8988T (cell line): ENCODE measurements around the gene VPS13C.
"Not testable (repeated sequence)": the region's sequence is repeated elsewhere in the genome, so short reads cannot be mapped to it uniquely, and the experiment has no call there.

ENCODE experiments used
- DNase-seq: peaks from one replicate; pipeline ENCODE4 v3.0.0; 2011

The VPS13C gene

DNA sequence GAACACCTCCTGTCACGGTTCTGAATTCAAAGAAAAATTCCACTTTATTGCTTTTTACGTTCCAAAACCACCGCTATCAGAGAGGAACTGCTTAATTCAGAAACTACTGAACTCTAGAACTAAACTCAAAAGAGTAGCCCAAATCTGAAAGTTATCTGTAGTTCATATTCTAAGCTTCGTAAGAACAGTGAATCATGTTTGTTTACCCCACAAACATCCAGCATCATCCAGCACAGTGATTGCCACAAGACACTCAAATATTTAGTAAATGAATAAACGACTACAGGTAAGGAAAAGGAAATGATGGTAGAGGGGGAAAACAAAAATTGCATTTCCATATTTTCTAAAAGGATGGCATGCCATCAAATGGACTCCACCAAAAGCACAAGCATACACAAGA is 32.3 kb downstream of the VPS13C start:
- DNase-seq: no peak

DNA sequence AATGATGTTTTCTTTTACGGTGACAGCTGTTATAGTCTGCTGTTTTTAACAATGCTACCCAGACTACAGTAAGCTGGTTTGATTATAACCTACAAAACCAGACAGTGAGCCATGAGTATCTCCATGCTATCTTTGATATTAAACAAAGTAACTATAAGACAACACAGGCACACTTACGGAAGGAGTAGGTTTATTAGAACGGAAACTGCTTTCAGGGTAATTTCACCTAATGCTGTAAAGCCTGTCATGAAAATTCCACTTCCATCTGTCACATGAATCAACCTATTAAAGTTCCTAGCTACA is 33.0 kb downstream of the VPS13C start:
- DNase-seq: no peak

DNA sequence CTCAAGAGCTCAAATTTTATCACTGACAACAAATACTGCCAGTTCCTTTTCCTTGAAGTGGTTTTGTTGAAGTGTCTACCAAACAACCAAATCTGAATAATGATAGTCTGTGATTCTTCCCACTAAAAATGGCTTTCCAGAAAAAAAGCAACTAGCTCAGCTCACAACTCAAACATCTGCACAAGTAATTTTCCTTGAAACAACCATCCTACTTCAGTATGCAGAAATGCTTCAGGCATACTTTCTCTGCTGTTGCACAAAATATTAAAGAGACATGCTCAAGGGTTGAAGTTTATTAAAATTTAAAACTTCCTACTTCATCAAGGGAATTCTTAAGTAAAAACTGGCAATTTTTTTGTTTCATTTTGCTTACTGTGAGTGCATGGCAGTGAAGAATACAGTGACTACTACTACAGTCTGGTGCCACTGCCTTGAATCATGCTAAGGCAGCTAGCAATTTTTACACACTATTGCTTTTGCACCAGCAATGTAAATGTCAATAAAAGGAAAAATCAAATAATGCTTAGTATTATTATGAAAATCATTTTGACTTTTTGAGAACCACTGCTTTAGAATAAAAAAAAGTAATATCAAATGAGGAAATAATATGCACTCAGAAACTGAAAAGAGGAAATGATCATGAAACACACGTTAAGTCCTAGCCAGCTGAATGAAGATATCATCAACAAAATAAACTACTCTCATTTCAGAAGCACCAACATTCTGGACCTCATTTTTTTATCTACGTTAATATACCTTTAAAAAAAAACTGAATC is 33.6 kb downstream of the VPS13C start:
- no peak for DNase-seq

DNA sequence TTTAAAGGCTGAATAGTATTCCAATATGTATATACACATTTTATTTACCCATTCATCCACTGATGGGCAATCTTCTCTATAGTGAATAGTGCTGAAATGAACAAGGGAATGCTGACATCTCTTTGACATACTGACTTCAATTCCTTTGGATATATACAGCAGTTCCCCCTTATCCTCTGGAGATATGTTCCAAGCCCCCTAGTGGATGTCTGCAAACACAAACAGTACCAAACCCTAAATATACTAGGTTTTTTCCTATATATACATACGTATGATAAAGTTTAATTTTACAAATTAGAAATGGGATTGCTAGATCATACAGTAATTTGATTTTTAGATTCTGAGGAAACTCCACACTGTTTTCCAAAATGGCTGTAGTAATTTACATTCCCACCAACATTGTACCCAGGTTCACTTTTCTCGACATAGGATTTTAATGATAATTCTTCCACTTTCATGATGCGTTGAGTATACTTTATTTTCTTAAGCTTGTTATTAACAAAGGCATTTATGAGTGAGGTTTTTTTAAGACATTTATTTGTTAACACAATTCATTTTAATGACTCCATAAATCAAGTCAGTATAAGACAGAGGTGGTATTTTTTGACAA is 38.2 kb downstream of the VPS13C start:
- DNase-seq: no peak

DNA sequence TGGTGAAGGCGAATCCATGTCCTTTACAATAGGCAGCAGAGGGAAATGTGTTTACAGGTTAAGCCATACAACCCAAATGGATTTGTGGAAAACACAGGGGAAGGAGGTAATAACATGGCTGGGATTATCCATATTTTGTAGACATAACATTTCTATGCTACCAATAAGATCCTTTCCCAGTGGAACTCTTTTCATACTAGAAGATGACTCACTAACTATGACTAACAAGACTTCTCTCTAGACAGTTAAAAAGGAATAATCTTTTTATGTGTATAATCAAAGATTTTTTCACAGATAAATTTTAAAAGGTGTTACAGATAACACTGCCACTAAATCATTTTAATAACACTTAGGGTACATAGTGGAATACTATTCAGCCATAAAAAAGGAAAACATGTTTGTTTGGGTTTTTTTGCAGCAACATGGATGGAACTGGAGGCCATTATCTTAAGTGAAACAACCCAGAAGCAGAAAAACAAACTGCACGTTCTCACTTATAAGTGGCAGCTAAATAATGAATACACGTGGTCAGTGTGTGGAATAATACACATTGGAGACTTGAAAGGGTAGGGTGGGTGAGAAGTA is 39.6 kb downstream of the VPS13C start:
- DNase-seq: no peak

DNA sequence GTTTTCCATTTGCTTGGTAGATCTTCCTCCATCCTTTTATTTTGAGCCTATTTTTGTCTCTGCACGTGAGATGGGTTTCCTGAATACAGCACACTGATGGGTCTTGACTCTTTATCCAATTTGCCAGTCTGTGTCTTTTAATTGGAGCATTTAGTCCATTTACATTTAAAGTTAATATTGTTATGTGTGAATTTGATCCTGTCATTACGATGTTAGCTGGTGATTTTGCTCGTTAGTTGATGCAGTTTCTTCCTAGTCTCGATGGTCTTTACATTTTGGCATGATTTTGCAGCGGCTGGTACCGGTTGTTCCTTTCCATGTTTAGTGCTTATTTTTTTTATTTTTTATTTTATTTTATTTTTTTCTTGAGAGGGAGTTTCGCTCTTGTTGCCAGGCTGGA is 54.9 kb downstream of the VPS13C start:
- DNase-seq: not testable (repeated sequence)

DNA sequence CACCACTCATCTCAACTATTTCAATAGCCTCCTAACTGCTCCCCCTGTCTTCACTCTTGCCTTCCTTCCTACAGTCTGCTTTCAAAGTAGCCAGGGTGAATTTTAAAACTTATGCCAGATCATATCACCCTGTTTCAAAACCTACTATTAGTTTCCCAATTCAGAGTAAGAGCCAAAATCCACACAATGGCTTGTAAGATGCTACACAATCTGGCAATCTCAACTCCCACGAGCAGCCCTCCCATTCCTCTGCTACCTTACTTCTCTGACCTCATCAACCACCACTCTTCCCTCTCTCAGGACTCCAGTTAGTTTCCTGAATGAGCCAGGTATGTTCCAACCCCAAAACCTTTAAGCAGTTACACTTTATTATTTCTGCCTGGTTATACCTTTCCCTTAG is 62.5 kb downstream of the VPS13C start:
- no peak for DNase-seq

DNA sequence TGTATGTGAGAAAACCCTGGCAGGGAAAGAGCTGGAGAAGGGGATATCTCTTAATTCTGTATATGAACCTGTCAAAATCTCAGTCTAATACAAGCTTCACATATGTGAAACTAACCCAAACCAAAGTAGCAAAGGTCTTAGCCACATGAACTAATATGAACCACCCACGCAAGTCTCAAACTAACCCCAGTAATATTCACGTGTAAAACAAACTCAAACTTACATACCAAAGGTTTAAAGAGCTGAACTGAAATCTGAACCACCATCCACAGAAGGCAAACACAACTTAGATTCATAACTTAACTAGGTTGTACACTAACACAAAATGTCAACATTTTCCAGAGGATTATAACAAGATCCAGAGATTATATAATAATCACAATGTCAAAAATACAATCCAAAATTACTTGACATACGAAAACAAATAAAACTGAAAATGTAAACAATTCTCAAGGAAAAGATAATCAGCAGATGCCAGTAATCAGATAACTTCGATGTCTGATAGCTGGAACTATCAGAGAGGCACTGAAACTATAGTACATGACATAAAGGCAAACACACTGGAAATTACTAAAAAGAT is 64.1 kb downstream of the VPS13C start:
- no peak for DNase-seq

DNA sequence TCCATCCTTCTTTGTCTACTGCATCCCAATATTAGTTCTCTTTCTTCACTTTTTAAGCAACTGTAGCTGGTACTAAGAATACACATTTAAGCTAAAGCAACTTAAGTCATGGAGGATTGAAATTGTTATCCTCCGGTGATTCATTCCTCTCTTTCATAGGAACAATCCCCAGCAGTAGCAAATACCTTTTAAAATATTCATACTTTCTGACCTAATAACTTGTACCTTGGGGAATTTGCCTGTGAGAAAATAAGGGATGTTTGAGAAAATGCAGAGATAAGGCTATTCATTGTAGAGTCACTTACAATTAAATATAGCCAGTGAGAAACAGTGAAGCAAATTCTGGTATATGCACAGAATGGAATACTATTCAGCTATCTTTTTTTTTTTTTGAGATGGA is 66.0 kb downstream of the VPS13C start:
- DNase-seq: no peak

DNA sequence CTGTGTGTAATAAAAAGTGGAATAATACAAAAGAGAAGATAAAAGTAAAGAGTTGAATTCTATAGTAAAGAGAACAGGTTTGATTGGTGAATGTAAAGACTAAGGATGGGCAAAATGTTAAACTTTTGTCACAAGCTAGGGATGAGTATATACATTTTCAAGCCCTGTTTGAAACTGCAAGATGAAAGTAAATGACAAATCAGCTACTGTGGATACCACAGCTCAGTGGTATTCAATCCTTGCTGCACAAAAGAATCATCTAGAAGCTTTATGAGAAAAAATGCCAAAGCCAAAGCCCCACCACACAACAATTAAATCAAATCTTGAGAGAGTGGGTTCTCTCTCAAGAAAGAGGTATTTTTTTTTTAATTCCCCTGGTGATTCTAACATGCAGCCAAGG is 67.7 kb downstream of the VPS13C start:
- DNase-seq: no peak

DNA sequence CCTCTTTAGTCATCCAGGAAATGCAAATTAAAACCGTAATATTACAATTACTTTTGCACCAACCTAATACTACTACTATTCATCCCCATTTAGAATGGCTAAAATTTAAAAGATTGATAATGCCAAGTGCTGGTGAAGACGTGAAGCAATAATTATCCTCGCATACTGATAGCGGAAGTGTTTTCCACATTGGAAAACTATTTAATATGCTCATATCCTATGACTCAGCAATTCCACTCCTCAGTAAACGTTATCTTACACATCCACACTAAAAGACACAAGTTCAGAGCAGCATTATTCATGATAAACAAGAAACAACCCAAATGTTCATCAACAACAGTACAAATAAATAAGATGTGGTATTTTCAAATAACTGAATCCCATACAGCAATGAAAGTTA is 70.6 kb downstream of the VPS13C start:
- no peak for DNase-seq

DNA sequence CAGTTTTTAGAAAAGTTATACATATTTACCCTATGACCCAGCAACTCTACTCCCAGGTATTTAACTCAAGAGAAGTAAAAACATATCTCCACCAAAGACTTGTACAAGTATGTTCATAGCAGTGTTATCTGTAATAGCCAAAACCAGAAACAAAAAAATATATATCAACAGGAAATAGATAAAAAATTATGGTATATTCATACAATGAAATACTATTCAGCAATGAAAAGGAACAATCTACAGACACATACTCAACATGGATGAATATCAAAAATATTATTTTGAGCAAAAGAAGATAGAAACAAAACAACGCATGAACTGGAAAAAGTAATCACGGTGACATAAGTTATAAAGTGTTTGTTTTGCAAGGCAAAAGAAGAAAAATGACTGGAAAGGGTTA is 72.4 kb downstream of the VPS13C start:
- no peak for DNase-seq

DNA sequence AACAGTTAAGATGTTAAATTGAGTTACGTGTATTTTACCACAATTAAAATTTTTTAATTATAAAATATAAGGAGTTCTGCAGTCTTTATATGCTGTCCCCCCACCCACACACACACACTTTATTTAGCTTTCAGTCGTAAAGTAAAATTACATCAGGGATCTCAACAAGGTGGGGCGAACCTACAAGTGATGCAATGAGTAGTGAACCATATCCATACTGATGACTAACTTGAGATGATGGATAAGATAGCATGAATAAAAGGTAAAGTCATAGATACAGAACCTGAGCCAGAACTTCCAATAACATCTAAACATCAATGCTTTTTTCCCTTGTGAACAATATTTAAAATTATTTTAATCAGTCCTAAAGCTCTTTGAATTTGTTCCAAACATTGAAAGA is 77.2 kb downstream of the VPS13C start:
- no peak for DNase-seq

DNA sequence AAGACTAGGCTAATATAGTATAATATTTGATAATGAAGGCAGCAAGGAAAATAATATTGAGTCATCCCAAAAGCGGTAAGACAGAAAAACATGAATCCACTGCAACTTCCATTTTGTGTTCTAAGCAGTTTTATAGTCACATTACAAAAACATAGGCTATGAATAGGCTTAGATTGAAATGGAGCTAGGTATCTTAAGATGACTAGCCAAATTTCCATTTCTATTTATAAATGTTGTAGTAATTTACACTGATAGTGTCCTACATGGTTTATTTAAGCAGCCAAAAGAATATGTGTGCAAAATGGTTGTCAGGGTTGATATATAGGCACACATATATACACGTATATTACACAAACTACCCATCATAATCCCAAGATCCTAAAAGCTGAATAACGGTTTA is 82.0 kb downstream of the VPS13C start:
- DNase-seq: no peak

DNA sequence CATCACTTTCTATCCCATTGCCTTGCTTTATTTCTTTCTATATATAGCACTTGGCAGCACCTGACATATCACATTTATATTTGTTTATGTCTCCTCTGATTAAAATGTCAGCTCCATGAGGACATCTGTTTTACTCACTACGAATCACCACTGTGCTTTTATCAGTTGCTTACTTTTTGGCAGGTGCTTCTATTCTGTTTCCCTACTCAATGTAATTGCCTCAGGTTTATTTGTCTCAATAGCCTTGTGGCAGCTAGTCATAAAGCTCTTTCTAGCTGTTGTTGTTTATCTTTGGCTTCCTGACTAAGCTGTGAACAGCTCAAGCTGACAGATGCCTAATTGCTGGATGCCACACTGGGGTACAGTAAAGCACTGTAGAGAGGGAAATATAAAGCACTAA is 85.5 kb downstream of the VPS13C start:
- no peak for DNase-seq

DNA sequence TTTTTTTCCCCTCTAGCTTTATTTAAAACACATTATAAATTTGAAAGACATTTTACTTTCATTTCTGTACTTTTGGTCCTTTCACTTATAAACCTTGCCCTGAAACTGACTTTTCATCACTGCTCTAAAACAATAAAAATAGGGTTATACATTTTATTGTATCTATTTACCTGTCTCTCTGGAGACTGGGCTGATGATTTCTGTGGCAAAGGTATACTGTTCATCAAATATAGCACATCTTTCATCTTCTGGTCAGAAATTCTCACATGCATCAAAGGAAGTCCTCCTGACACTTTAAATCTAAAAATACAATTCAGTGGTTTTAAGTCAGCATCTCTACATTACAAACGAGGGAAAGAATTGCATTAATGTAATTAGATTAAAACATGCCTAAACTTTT is 86.1 kb downstream of the VPS13C start:
- DNase-seq: no peak

DNA sequence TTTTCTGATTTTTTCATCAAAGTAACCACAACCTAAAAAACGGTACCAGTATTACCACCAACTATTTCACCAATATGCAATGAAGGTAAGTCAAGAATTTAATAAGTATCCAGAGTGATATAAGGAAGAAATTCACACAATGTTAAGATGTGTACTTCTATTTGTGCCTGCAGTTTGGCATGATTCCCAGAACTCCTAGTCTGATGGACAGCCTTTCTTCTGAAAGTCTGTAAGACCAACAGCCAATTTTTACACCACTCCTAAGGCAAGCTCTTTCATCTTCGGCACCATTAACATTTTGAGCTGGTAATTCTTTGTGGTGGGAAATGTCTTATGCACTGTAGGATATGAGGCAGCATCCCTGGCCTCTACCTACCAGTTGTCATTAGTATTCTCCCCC is 108.3 kb downstream of the VPS13C start:
- no peak for DNase-seq

DNA sequence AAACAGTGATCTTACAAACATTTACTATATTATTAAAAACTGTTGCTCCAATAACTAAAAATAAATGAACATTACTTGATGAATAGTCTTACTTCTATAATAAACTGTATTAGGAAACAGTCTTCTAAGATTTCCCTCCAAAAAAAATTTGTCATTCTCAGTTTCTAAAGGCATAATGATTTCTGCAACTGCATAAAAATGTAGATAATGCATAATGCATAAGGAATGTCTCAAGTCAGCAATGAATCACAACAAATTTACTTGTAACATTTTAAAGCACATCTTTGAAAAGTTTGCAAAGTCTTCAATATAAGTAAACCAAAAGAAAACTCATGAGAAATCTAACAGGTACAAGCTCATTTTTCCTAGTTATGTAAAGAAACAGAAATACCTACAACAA is 113.5 kb downstream of the VPS13C start:
- DNase-seq: no peak

DNA sequence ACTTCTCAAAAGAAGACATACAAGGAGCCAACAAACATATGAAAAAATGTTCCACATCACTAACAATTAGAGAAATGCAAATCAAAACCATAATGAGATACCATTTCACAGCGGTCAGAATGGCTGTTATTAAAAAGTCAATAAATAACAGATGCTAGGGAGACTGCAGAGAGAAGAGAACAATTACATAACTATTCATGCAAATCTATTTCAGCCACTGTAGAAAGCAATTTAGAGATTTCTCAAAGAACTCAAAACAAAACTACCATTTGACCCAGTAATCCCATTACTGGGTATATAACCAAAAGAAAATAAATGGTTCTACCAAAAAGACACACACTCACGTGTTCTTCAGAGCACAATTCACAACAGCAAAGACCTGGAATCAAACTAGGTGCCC is 116.3 kb downstream of the VPS13C start:
- no peak for DNase-seq

DNA sequence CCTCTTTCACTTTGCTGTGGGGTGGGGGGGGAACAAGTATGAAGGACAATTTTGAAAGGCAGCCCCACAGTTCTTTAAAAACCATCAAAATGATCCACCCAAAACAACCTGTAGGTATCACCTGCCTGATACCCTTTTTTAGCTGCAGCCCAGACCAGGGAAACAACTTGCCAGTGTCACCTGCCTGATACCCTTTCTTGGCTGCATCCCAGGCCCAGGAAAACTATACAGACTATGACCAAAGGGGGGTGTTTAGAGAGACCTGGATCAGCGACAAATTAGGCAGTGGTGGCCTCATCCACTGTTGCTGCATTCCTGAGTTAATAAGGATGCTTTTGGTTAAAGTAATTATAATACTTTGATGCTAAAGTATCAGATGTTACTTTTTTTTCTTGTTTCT is 122.0 kb downstream of the VPS13C start:
- DNase-seq: no peak

DNA sequence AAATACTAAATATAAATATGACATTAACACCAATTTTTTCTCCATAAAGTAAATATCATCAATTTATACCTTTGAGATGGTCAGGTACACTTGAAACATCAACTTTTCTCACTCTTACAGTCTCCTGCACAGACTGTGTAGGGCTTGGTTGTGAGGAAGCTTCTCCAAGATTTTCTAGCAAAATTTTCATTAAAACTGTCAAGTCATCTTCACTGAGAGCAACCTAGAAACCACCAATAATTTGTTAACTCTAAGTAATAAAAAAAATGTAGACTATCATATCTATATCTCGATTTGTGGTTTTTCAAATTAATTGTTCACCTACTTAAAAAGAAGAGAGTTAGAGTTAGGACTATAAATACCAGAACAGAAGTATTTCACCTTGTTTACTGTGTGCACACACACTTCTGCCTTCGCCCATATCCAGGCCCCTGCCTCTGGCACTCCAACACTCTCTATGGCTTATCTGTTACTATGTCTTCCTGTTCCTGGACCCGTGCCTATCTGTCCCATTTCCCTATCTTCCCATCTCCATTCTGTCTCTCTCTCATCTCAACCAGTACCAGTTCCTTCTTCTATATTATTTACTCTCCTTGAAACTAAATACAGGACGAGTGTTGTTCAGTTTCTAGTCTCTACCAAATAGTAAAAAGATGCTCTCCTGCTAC is 123.6 kb downstream of the VPS13C start:
- DNase-seq: no peak

DNA sequence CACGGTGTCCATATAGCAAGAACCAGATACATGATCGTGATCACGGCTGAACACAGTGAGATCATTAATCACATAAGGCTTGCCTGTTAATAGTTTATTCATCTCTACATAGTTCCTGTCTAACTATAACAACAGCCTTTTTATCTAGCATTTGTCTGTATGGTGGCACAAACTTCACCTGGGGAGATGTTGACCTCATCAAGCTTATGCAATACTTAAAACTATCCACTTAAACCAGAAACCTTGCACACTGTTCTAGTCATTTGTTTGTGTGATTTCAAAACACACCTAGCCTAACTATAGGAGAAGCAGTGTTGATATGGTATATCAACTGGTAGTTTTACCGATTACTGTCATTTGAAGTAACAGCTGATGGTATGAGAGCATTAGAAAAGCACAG is 124.8 kb downstream of the VPS13C start:
- no peak for DNase-seq

DNA sequence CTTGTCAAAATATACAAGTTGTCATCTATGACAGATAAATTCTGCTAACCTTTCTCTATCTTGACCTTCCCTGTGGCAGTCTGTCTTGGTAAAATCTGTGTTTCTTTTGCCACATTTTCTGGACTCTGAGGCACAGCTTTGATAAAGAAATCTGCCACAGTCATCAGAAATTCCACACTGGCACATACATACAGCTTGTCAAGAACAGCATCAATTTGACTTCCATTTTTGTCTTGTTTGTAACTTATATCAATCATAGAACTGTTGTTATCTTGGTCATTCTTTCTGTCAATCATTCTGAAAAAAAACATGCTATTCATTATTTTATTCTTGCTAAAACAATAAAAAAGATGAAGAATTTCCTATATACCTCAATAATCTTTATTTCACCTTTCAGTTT is 130.8 kb downstream of the VPS13C start:
- DNase-seq: no peak

DNA sequence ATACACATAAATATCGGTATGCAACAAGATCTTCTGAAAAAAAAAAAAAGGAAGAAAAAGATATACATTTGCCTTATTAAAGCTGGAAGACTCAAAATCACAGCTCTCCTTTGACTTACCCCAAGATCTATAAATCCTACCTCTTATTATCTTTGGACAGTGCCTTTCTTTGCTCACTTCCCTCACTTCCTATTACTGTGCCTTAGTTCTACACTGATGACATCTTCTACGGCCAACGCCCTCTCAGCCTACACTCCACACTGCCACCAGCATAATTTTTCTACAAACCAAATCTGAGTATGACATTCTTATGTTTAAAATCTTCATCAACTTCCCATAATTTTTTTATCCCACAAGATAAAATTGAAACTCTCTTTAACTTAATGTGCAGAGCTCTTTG is 137.1 kb downstream of the VPS13C start:
- no peak for DNase-seq
